ENCODE results near the gene PHF21B.

The PHF21B gene

DNA sequence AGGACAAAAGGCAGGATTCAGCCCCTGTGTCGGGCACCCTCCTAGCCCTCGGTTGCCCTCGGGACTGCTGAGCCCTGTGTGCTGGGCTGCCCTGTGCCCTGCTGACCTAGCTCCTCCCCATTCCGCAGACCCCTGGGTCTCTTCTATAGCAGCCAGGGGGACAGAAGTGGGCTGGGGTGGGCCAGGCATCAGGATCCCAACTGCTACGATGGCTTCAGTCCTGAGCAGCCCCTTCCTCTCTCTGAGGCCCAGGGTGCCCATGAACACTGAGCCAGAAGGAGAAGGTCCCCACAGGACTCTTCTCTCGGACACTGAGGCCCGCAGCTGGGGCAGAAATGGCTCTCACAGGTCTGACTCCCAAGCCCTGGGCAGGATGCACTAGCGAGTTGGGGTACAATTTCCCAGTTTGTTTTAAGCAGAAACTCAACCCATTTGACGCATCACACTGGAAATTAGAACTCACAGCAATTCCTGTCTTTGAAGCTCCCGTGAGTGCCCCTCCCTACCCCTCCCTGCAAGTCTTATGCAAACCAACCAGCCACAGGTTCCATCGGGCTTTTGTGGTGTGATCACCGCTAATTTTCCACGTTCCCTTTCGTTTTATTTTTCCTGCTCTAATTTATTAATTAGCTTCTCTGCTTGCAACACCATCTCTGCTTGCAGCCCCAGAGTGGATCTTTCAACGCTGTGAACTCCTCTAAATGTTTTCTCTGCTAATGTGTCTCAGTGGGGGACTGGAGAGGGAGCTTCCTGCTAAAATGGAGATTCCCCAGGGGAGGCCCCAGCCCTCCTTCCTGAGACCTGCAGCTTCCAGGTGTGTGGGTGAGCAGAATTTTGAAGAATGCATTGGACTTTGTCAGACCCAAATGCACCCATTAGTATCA lies 56.7 kb downstream of the PHF21B start:
- TF ChIP-seq, protein P1, sequence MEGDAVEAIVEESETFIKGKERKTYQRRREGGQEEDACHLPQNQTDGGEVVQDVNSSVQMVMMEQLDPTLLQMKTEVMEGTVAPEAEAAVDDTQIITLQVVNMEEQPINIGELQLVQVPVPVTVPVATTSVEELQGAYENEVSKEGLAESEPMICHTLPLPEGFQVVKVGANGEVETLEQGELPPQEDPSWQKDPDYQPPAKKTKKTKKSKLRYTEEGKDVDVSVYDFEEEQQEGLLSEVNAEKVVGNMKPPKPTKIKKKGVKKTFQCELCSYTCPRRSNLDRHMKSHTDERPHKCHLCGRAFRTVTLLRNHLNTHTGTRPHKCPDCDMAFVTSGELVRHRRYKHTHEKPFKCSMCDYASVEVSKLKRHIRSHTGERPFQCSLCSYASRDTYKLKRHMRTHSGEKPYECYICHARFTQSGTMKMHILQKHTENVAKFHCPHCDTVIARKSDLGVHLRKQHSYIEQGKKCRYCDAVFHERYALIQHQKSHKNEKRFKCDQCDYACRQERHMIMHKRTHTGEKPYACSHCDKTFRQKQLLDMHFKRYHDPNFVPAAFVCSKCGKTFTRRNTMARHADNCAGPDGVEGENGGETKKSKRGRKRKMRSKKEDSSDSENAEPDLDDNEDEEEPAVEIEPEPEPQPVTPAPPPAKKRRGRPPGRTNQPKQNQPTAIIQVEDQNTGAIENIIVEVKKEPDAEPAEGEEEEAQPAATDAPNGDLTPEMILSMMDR (IDR thresholded peaks at IDR 0.05) = no peak

DNA sequence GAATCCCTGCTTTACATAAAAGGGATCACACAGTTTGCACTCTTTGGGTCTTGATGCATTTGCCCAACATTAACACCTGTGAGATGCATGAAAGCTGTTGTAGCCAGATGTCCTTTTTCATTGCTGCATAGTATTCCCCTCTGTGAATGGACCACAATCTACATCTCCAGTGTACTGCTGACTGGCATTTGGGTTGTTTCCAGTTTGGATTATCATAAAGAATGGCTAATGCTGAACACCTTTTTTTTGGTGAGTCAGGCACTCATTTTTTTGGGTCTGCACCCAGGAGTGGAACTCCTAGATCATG lies 58.3 kb downstream of the PHF21B start:
- TF ChIP-seq, protein P1 (IDR thresholded peaks at IDR 0.05) = no peak

DNA sequence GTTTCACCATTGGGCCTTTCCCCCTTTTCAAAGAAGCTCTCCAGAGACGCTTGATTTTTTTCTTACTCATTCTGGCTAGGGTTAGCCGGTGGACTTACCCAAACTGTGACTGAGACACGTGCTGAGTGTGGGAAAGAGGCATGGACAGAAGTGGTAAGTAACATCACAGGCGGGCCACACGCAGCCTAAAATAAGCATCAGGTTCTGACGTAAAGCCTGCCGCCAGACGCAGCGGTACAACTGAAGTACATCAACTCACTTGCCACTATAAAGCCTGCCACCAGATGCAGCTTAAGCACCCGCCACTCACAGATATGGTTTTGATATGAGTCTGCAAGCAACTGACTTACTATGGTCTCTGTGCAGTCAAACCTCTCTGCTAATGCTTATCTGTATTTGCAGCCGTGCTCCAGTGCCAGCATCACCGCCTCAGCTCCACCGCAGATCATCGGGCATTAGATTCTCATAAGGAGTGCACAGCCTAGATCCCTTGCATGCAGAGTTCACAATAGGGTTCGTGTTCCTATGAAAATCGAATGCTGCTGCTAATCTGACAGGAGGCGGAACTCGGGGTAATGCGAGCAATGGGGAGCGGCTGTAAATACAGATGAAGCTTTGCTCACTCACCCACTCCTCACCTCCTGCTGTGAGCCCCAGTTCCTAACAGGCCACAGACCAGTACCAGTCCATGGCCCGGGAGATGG lies 58.8 kb downstream of the PHF21B start:
- TF ChIP-seq, protein P1 (IDR thresholded peaks at IDR 0.05) = no peak

DNA sequence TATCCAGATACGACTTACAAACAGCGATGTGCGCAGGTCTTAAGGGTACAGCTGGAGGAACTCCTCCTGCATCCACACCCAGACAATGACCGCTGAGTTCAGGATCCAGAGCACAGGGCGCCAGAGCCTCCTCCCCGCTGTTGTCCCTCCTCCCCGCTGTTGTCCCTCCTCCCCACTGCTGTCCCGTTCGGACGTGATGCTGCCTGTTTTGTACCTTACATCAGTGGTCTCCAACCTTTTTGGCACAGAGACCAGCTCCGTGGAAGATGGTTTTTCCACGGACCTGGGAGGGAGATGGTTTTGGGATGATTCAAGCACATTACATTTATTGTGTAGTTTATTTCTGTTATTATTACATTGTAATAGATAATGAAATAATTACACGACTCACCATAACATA lies 62.0 kb downstream of the PHF21B start:
- TF ChIP-seq, protein P1 (IDR thresholded peaks at IDR 0.05) = no peak

DNA sequence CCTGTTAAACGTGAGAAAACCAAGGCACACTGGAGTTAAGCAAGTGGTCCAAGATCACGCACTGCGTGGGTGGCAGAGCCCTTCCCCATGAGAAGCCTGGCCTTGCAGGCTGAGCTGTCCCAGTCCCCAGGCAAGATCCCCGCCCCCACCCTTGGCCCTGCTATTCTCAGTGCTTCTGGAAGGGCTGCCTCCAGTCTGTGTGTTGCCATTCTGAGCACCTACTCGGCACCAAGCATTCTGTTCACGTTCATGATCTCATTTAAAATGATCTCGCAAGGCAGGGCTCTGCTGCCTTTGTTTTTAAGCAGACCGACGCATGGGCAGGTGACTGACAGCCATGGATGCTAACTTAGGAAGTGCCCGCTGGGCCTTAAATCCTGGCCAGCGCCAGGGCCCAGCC lies 62.8 kb downstream of the PHF21B start:
- TF ChIP-seq, protein P1 (IDR thresholded peaks at IDR 0.05) = no peak

DNA sequence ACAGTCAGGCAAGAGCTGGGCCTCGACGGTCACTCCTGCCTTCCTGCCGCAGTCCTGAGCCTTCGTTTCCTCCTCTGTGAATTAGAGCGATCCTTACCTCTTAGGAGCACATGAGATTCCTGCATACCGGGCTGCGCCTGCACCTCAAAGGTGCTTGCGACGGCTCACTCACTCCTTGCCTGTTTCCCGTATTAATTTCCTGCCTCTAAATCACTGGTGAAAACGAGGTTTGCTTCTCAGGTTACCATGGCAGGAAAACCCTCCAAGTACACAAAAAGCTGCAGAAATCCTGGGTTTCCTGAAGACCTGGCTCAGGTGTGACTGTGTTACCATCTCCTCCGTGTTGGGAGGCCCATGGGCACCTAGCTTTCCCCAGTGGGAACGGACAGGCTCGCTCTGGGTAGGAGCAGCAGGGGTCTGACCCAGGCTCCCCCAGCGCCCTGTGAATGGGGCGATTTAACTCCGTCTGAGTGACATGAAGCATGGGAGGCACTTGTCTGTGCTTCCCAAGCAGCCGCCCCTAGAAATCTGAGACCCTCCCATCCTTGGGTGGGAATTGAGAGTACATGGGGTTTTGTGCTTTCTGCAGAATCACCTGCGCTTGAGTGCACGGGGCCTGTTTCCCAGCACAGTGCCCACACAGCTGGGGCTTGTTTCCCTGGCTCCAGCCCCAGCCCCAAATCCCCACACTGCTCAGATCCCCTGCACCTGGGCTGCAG lies 64.8 kb downstream of the PHF21B start:
- TF ChIP-seq, protein P1 (IDR thresholded peaks at IDR 0.05) = no peak

DNA sequence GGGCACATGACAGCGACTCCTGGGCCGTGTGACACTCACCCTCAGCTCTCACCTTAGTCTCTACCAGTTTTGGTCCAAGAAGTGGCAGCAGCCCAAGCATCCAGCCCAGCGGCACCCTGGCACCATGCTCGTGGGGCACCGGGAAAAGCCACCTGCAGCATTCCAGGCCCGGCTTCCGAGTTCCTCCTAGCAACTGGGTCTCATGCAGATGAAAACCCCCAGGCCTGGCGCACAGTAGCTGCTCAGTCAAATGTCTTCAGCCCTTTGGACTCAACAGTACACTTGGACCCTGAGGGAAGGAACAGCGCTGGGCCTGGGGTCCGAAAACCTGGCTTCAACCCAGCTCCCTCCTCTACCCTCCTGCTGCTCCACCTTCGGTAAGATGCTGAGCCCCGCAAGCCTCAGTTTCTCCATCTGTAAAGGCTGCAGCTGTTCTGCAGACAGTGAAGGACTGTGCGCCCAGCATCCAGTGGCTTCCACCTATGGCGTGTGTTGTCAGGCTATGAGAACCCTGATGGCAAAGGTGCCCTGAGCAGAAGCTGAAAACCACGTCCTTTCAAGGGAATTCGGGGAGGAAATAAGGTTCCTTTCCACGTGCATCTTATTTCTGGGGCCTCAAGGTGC lies 66.0 kb downstream of the PHF21B start:
- TF ChIP-seq, protein P1 (IDR thresholded peaks at IDR 0.05) = no peak
